Keratinocyte (primary cell): ENCODE measurements around the gene STARD8. TPM values are rescaled to one million over a fixed set of nuclear protein-coding genes. Genes with fewer than 3 reads are reported as not detected.

ENCODE experiments used
- DNase-seq: peaks from one replicate; pipeline ENCODE4 v3.0.0-alpha.2; 2011; ENCODE audit warnings: low read depth, missing footprints, low spot score
- FAIRE-seq: peaks from 2 replicates; lab custom pipeline; 2011; peaks lifted over from hg19 to GRCh38; lab: Jason Lieb, UNC
- H2AFZ ChIP-seq: 2 replicates; pipeline ENCODE4 v1.6.0; 2012; ENCODE audit warnings: low read length, control low read depth, inconsistent platforms; ENCODE audit not compliant: control insufficient read depth
- H3K27ac ChIP-seq: 2 replicates; pipeline ENCODE4 v1.5.1; 2011; ENCODE audit warnings: low read length; ENCODE audit not compliant: control insufficient read depth, insufficient read depth
- H3K27me3 ChIP-seq: 3 replicates; pipeline ENCODE4 v1.6.0; 2011; ENCODE audit warnings: low read length; ENCODE audit not compliant: control insufficient read depth, insufficient read depth; ENCODE audit errors: extremely low read depth
- H3K36me3 ChIP-seq, 2 experiments: 2 replicates in 1 of 2; 3 replicates in 1 of 2; pipeline ENCODE4 v1.5.1; 2011; ENCODE audit warnings: low read length in 2 of 2, mild to moderate bottlenecking in 1 of 2; ENCODE audit not compliant: control insufficient read depth in 2 of 2, insufficient read depth in 2 of 2; ENCODE audit errors: extremely low read depth in 1 of 2
- H3K4me1 ChIP-seq: 3 replicates; pipeline ENCODE4 v1.5.1; 2011; ENCODE audit warnings: low read length; ENCODE audit not compliant: control insufficient read depth, insufficient read depth; ENCODE audit errors: extremely low read depth
- H3K4me2 ChIP-seq: 3 replicates; pipeline ENCODE4 v1.6.0; 2011; ENCODE audit warnings: low read depth, low read length; ENCODE audit not compliant: control insufficient read depth, insufficient read depth; ENCODE audit errors: extremely low read depth
- H3K4me3 ChIP-seq, 3 experiments: fragments of 200-600 bp in 1 of 3; sonication (generic) in 1 of 3; 2 replicates in 2 of 3; 3 replicates in 1 of 3; pipeline ENCODE4 v1.5.1; 2011 to 2016; ENCODE audit warnings: low read length in 3 of 3, mild to moderate bottlenecking in 3 of 3, control low read depth in 2 of 3, inconsistent platforms in 1 of 3, low read depth in 1 of 3, mixed read lengths in 1 of 3, mixed run types in 1 of 3, moderate library complexity in 1 of 3; ENCODE audit not compliant: control insufficient read depth in 2 of 3, insufficient read depth in 2 of 3; ENCODE audit errors: extremely low read depth in 1 of 3
- H3K79me2 ChIP-seq: 2 replicates; pipeline ENCODE4 v1.6.0; 2012; ENCODE audit warnings: low read length; ENCODE audit not compliant: control insufficient read depth, insufficient read depth
- H3K9ac ChIP-seq: 3 replicates; pipeline ENCODE4 v1.6.0; 2011; ENCODE audit warnings: low read length; ENCODE audit not compliant: control insufficient read depth, insufficient read depth; ENCODE audit errors: extremely low read depth
- H3K9me1 ChIP-seq: 3 replicates; pipeline ENCODE4 v1.6.0; 2011; ENCODE audit warnings: low read length; ENCODE audit not compliant: control insufficient read depth, insufficient read depth; ENCODE audit errors: extremely low read depth
- H3K9me3 ChIP-seq: 2 replicates; pipeline ENCODE4 v1.5.1; 2012; ENCODE audit warnings: low read depth, low read length; ENCODE audit not compliant: control insufficient read depth
- H4K20me1 ChIP-seq: 3 replicates; pipeline ENCODE4 v1.6.0; 2011; ENCODE audit warnings: low read length; ENCODE audit not compliant: control insufficient read depth, insufficient read depth; ENCODE audit errors: extremely low read depth
- EZH2 ChIP-seq: IDR thresholded peaks from one replicate; pipeline ENCODE4 v1.6.1; 2012; ENCODE audit warnings: inconsistent platforms, mild to moderate bottlenecking, low read length, moderate library complexity
- dilution Hi-C: fragments of 300-500 bp; cut with MboI; formaldehyde crosslinking; loops from one replicate; pipeline ENCODE4 v1.7.0; 2020; ENCODE audit warnings: low sequenced_read_pairs; ENCODE audit not compliant: extremely low pct_ligation_motif_present
- polyA plus RNA-seq, 5 experiments: library from polyadenylated mRNA; depleted of rRNA in 3 of 5; stranded (reverse) in 3 of 5; stranded (forward) in 1 of 5; unstranded in 1 of 5; fragments of >200 nt; gene quantifications; 1 replicate in 1 of 5; 2 replicates in 3 of 5; 3 replicates in 1 of 5; pipeline versions ENCODE4 v1.2.1 to v1.2.3, GENCODE V29; 2011 to 2012; ENCODE audit warnings: missing spikeins in 2 of 5, low read depth in 1 of 5, low replicate concordance in 1 of 5
- TF ChIP-seq, protein P1 (sequence below), 3 experiments: IDR thresholded peaks in 1 of 3; conservative IDR thresholded peaks in 1 of 3; optimal IDR thresholded peaks in 1 of 3; 2 replicates in 2 of 3; 3 replicates in 1 of 3; pipeline versions ENCODE3 to v1.5.1; 2011; ENCODE audit warnings: low read length in 3 of 3, mild to moderate bottlenecking in 3 of 3, moderate library complexity in 2 of 3, control low read depth in 1 of 3, inconsistent platforms in 1 of 3; ENCODE audit not compliant: insufficient read depth in 2 of 3; ENCODE audit errors: extremely low read depth in 1 of 3

The STARD8 gene
- polyA plus RNA-seq, 1 donor (not counting 4 experiments of a cell fraction or from before 2014, with no cell fraction given) = 0.07 TPM

DNA sequence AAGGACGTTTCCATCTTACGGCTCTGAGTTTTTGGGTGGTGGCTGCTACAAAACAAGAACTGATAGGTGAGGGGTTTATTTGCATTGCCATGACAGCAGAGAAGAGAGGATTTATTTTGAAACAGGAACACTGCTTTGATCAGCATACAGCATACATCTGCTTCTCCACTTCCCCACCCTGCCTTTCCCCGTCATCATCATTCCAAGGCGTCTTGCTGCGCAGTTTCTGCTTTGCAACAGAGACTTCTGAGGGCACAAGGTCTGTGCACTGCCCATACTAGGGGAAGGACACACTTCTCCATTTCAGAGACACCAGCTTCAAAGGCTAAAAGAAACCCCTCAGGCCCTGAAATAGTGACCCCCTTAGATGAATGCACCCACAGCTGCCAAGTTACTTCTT is 19.1 kb downstream of the STARD8 start:
- FAIRE-seq = no peak
- no peak overlapping the region for H3K27ac ChIP-seq
- TF ChIP-seq EZH2 = no peak
- TF ChIP-seq, protein P1, sequence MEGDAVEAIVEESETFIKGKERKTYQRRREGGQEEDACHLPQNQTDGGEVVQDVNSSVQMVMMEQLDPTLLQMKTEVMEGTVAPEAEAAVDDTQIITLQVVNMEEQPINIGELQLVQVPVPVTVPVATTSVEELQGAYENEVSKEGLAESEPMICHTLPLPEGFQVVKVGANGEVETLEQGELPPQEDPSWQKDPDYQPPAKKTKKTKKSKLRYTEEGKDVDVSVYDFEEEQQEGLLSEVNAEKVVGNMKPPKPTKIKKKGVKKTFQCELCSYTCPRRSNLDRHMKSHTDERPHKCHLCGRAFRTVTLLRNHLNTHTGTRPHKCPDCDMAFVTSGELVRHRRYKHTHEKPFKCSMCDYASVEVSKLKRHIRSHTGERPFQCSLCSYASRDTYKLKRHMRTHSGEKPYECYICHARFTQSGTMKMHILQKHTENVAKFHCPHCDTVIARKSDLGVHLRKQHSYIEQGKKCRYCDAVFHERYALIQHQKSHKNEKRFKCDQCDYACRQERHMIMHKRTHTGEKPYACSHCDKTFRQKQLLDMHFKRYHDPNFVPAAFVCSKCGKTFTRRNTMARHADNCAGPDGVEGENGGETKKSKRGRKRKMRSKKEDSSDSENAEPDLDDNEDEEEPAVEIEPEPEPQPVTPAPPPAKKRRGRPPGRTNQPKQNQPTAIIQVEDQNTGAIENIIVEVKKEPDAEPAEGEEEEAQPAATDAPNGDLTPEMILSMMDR (optimal IDR thresholded peaks at IDR 0.05 in 1 of 3, IDR thresholded peaks at IDR 0.05 in 1 of 3, conservative IDR thresholded peaks at IDR 0.05 in 1 of 3; ENCODE audit: extremely low read depth in 1 of 3, insufficient read depth in 2 of 3, low read length in 3 of 3) = no peak
- H3K4me1 ChIP-seq = no peaks in the 10 kb centered on the region
- H3K27me3 ChIP-seq = peaks cover 7% of the 10 kb centered on the region
- no peak overlapping the region for H2AFZ ChIP-seq
- dilution Hi-C loops = no loop called here
- no peaks in the 10 kb centered on the region for H3K36me3 ChIP-seq
- no peak overlapping the region for H3K9ac ChIP-seq
- no peaks in the 10 kb centered on the region for H3K9me1 ChIP-seq
- H3K4me2 ChIP-seq = no peak overlapping the region
- no peak overlapping the region for H3K4me3 ChIP-seq
- H4K20me1 ChIP-seq = no peaks in the 10 kb centered on the region
- no peak for DNase-seq
- no peaks in the 10 kb centered on the region for H3K79me2 ChIP-seq
- no peaks in the 10 kb centered on the region for H3K9me3 ChIP-seq

DNA sequence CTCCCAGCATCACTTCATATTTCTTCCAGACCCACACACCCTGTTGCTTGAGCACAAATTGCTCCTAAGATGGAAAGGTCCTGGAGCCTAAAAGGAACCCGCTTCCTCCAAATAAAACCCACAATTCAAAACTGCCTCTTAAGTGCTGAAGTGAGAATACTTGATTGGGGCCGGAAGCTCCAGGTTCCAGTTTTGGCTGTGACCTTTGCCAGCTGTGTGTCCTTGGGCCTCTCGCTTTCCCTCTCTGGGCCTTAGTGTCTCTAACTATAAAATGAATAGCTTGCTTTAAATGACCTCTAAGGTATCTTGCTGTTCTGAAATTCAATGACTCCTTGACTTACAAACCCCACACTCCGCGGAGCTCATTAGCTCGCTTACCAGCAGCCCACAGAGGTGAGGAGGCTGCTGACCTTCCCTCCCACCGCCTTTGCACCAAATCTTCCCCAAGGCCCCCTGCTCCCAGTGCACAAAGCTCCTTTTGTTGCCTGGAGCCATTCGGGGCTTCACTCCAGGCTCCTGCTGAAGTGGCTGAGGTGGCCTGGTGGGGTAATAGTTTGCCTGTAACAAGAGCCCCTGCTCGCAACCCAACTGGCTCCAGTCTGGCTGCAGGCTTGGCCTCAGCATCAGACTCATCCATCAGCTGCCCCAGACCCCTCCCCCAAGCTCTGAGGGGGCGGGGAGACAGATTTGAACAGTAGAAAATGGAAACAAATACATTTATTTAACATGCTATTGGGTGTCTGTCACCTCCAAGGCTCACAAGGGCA is 21.8 kb downstream of the STARD8 start:
- dilution Hi-C loops = no loop called here

More for the DNA sequence above, 21.8 kb downstream of the STARD8 start:
- H3K79me2 ChIP-seq = no peaks in the 10 kb centered on the region
- no peaks in the 10 kb centered on the region for H3K9me1 ChIP-seq
- no peak overlapping the region for H3K4me2 ChIP-seq
- H3K27me3 ChIP-seq = peaks cover 7% of the 10 kb centered on the region
- H3K4me3 ChIP-seq = no peak overlapping the region
- H4K20me1 ChIP-seq = no peaks in the 10 kb centered on the region
- no peak for DNase-seq
- H3K4me1 ChIP-seq = no peaks in the 10 kb centered on the region
- H3K36me3 ChIP-seq = no peaks in the 10 kb centered on the region
- no peak overlapping the region for H3K9ac ChIP-seq
- no peak overlapping the region for H2AFZ ChIP-seq
- H3K9me3 ChIP-seq = no peaks in the 10 kb centered on the region
- H3K27ac ChIP-seq = no peak overlapping the region
- TF ChIP-seq, protein P1 (optimal IDR thresholded peaks at IDR 0.05 in 1 of 3, IDR thresholded peaks at IDR 0.05 in 1 of 3, conservative IDR thresholded peaks at IDR 0.05 in 1 of 3; ENCODE audit: extremely low read depth in 1 of 3, insufficient read depth in 2 of 3, low read length in 3 of 3) = no peak
- TF ChIP-seq EZH2 = no peak
- FAIRE-seq = no peak
